Measurements from ENCODE around the gene HSD17B2.
"Not testable (repeated sequence)": the region's sequence is repeated elsewhere in the genome, so short reads cannot be mapped to it uniquely, and the experiment has no call there.

The HSD17B2 gene

DNA sequence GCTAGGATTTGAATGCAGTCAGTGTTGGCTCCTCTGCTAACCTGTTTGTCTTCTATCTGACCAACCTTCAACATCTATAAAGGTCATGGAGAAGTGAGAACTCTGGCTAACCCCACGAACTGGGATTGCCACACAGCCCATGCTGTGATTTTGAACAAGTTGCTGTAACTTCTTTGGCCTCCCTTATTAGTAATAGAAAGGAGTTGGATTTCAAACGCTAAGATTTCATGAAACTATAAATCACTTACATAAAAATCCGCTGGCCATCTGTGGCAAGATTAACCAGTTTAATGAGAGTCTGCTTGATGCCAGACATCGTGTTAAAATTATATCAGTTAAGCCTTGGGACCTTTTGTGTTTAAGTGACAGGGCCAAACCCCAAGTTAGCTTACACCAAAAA lies 53.4 kb downstream of the HSD17B2 start:
- H4K20me1 ChIP-seq = no peaks in the 10 kb centered on the region
- no peaks in the 10 kb centered on the region for H3K36me3 ChIP-seq
- H3K9me3 ChIP-seq = no peaks in the 10 kb centered on the region
- no peak overlapping the region for H3K9ac ChIP-seq
- no peak overlapping the region for H3K4me2 ChIP-seq
- no peaks in the 10 kb centered on the region for H3K4me1 ChIP-seq
- no peak overlapping the region for H3K27ac ChIP-seq
- H3K27me3 ChIP-seq = no peaks in the 10 kb centered on the region
- H3K4me3 ChIP-seq = no peak overlapping the region
- TF ChIP-seq Cebpa-rat (IDR thresholded peaks at IDR 0.05) = no peak

DNA sequence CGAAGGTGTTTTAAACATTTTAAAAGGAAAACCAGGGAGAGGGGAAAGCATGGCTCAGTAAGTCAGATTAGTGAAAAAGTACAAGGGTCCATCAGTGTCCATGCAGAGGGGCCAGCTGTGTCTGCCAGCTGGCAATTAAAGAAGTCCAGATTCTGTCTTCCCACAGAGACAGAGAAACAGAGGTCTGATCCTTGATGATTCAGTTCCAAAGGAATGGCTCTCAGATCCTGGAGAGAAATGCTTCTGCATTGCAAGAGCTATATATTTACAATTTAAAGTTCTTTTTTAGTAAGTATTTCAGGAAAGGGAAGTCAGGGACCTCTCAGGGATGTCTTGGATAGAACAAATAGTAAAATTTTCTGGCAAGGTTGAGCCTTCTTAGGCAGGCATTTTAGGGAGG lies 56.2 kb downstream of the HSD17B2 start:
- H3K36me3 ChIP-seq = no peaks in the 10 kb centered on the region
- H3K27me3 ChIP-seq = no peaks in the 10 kb centered on the region
- no peak overlapping the region for H3K27ac ChIP-seq
- no peak overlapping the region for H3K9ac ChIP-seq
- no peak overlapping the region for H3K4me3 ChIP-seq
- H4K20me1 ChIP-seq = no peaks in the 10 kb centered on the region
- H3K4me1 ChIP-seq = 0 out of 2 replicates have a peak, but pooled peaks cover 7% of the 10 kb centered on the region
- no peak overlapping the region for H3K4me2 ChIP-seq
- no peak for TF ChIP-seq Cebpa-rat (IDR thresholded peaks at IDR 0.05)
- no peaks in the 10 kb centered on the region for H3K9me3 ChIP-seq

DNA sequence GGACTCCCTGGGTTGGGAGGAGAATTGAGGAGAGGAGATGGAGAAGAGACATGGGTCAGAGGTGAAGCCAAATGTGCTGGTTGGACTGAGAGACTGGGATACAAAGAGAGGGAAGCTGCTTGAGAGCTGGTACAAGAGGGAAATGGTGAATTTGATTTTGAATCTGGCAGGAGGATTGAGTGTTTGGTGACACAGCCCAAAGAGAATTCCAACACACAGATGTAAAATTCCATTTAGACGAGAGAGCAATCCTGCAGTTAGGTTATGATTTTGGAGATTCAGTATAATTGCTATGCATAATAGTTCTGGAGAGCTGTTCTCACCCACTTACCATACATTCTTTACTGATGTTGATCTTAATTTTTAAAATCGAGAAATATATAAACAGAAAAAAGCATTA lies 57.7 kb downstream of the HSD17B2 start:
- Histone ChIP-seq H3K9ac (no peak overlapping the region), H3K4me3 (no peak overlapping the region), H3K36me3 (no peaks in the 10 kb centered on the region), H3K27ac (no peak overlapping the region), H3K9me3 (no peaks in the 10 kb centered on the region), H3K4me2 (no peak overlapping the region), H3K27me3 (no peaks in the 10 kb centered on the region), H3K4me1 (0 out of 2 replicates have a peak, but pooled peaks cover 7% of the 10 kb centered on the region), H4K20me1 (no peaks in the 10 kb centered on the region)
- TF ChIP-seq Cebpa-rat (IDR thresholded peaks at IDR 0.05) = no peak

DNA sequence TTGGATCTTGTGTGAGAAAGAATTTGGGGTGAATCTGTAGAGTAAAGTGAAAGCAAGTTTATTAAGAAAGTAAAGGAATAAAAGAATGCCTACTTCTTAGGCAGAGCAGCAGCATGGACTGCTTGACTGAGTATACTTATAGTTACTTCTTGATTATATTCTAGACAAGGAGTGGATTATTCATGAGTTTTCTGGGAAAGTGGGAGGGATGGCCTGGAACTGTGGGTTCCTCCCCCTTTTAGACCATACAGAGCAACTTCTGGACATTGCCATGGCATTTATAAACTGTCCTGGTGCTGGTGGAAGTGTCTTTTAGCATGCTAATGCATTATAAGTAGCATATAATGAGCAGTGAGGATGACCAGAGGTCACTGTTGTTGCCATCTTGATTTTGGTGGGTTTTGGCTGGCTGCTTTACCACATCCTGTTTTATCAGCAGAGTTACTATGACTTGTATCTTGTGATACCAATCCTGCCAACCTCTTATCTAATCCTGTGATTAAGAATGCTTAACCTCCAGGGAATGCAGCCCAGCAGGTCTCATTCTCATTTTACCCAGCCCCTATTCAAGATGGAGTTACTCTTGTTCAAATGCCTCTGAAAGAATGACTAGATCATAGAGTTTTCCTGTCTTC lies 58.7 kb downstream of the HSD17B2 start:
- H3K9me3 ChIP-seq = no peaks in the 10 kb centered on the region
- no peak overlapping the region for H3K9ac ChIP-seq
- H3K36me3 ChIP-seq = no peaks in the 10 kb centered on the region
- no peak overlapping the region for H3K27ac ChIP-seq
- H3K27me3 ChIP-seq = no peaks in the 10 kb centered on the region
- H3K4me3 ChIP-seq = no peak overlapping the region
- no peak for TF ChIP-seq Cebpa-rat (IDR thresholded peaks at IDR 0.05)
- H3K4me2 ChIP-seq = no peak overlapping the region; the same call in 1 of the 2 replicates
- 0 out of 2 replicates have a peak, but pooled peaks cover 7% of the 10 kb centered on the region for H3K4me1 ChIP-seq
- H4K20me1 ChIP-seq = no peaks in the 10 kb centered on the region

DNA sequence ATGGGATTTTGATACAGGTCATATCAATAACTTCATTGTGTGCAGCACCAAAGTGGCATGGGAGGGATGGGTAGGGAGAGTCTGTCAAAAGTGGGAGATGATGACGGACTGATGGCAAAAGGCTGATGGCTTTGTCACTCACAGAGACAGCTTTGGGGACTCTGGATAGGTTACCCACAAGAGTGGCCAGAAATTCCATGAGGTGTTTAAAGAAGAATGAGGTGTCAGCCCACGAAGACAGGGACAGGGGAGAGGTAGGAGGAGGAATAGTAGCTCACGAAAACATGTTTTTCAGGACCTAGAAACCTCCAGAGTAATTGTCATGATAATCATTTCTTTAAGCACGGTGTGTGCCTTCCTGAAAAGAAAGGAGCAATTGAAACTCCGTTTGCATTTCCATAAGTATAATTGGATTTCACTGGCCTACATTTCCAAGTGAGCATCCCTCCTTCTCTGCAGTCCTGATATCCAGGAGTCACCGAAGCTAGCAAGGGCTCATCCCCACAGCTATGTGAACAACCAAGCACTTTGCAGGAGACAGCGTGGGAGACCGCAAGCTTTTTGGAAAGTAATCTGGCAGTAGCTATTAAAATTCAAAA lies 60.0 kb downstream of the HSD17B2 start:
- Histone ChIP-seq H4K20me1 (no peaks in the 10 kb centered on the region), H3K4me2 (no peak overlapping the region), H3K4me1 (0 out of 2 replicates have a peak, but pooled peaks cover 7% of the 10 kb centered on the region), H3K9ac (no peak overlapping the region), H3K4me3 (no peak overlapping the region), H3K9me3 (no peaks in the 10 kb centered on the region), H3K27me3 (no peaks in the 10 kb centered on the region), H3K27ac (no peak overlapping the region), H3K36me3 (no peaks in the 10 kb centered on the region)
- no peak for TF ChIP-seq Cebpa-rat (IDR thresholded peaks at IDR 0.05)

DNA sequence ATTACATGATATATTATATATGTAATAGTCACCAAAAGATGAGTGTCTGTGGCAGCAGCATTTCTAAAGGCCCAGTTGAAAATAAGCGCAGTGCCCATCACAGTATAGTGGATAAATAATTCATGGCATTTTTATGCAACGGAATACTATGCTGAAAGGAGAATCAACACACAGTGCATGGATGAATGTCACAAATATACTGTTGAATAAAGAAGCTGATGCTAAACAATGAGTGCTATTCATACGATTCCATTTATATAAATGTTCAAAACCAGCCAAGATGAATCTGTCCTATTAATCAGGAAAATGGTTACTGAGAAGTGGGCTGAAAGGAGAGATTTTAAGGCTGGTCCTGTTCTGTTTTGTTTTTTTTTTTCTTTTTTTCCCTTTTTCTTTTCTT lies 61.6 kb downstream of the HSD17B2 start:
- Histone ChIP-seq H3K4me2 (no peak overlapping the region), H3K4me3 (no peak overlapping the region), H3K9ac (no peak overlapping the region), H3K4me1 (0 out of 2 replicates have a peak, but pooled peaks cover 7% of the 10 kb centered on the region), H4K20me1 (no peaks in the 10 kb centered on the region), H3K36me3 (no peaks in the 10 kb centered on the region), H3K27ac (no peak overlapping the region), H3K9me3 (no peaks in the 10 kb centered on the region), H3K27me3 (no peaks in the 10 kb centered on the region)
- TF ChIP-seq Cebpa-rat (IDR thresholded peaks at IDR 0.05) = no peak

DNA sequence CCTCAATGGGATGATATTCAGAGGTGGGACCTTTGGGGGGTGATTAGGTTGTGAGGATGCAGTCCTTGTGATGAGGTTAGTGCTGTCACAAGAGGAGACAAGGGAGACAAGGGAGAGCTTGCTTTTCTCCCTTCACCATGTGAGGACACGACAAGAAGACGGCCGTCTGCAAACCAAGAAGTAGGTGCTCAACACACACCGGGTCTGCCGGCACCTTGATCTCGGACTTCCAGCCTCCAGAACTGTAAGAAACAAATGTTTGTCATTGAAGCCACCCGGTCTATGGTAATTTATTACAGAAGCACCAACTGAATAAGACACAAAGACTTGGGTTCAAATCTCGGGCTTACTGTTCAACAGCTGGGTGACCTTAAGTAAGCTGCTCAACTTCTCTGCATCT lies 70.1 kb downstream of the HSD17B2 start:
- TF ChIP-seq Cebpa-rat (IDR thresholded peaks at IDR 0.05) = no peak
- Histone ChIP-seq H4K20me1 (no peaks in the 10 kb centered on the region), H3K27ac (no peak overlapping the region), H3K9me3 (no peaks in the 10 kb centered on the region), H3K4me2 (no peak overlapping the region), H3K4me3 (no peak overlapping the region), H3K36me3 (no peaks in the 10 kb centered on the region), H3K9ac (no peak overlapping the region), H3K27me3 (no peaks in the 10 kb centered on the region), H3K4me1 (no peaks in the 10 kb centered on the region)

DNA sequence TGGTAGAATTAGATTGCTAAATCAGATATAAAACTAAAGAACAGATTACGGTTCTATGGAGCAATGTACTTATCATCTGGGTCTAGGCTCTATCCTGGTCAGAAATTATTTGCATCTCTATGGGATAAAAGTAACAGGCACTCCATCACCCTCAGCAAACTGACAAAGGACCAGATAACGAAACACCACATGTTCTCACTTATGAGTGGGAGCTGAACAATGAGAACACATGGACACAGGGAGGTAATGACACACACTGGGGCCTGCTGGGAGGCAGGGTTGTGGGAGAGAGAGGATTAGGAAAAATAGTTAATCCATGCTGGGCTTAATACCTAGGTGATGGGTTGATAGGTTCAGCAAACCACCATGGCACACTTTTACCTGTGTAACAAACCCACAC lies 73.0 kb downstream of the HSD17B2 start:
- no peak overlapping the region for H3K27ac ChIP-seq
- H4K20me1 ChIP-seq = no peaks in the 10 kb centered on the region
- H3K36me3 ChIP-seq = no peaks in the 10 kb centered on the region
- H3K4me1 ChIP-seq = no peaks in the 10 kb centered on the region
- H3K27me3 ChIP-seq = no peaks in the 10 kb centered on the region
- H3K9me3 ChIP-seq = no peaks in the 10 kb centered on the region
- no peak for TF ChIP-seq Cebpa-rat (IDR thresholded peaks at IDR 0.05)
- H3K9ac ChIP-seq = no peak overlapping the region
- H3K4me3 ChIP-seq = no peak overlapping the region
- H3K4me2 ChIP-seq = no peak overlapping the region

DNA sequence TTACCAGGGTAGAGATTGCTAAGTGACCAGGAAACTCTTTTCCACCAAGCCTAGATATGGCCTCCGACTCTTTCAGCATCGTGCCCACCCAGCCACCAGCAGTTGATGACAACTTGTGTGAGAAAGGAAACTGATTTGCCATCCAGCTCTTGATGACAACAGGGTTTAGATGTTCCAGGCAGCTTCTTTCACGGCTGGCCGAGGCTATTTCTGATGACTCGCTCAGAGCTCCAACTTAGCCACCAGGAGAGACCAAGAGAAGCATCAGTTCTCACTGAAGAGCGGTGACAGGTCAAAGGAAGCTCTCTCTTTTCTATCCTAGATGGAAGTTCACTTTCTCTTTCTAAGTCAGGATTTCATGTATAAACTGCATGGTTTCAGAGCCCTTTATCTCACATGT lies 73.7 kb downstream of the HSD17B2 start:
- no peak for TF ChIP-seq Cebpa-rat (IDR thresholded peaks at IDR 0.05)
- Histone ChIP-seq H3K4me3 (no peak overlapping the region), H4K20me1 (no peaks in the 10 kb centered on the region), H3K4me1 (no peaks in the 10 kb centered on the region), H3K9ac (no peak overlapping the region), H3K27ac (no peak overlapping the region), H3K27me3 (no peaks in the 10 kb centered on the region), H3K4me2 (no peak overlapping the region), H3K9me3 (no peaks in the 10 kb centered on the region), H3K36me3 (no peaks in the 10 kb centered on the region)

DNA sequence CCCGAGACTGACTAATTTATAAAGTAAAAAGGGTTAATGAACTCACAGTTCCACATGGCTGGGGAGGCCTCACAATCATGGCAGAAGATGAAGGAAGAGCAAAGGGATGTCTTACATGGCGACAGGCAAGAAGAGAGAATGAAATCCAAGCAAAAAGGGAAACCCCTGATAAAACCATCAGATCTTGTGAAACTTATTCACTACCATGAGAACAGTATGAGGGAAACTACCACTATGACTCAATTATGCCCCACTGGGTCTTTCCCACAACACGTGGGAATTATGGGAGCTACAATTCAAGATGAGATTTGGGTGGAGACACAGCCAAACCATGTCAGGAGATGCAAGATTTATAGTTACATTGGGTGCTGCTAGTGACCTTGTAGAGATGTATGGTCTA lies 74.2 kb downstream of the HSD17B2 start:
- H3K36me3 ChIP-seq, H3K27ac ChIP-seq, H4K20me1 ChIP-seq, H3K4me2 ChIP-seq, H3K9ac ChIP-seq, H3K9me3 ChIP-seq, H3K4me3 ChIP-seq, H3K4me1 ChIP-seq, H3K27me3 ChIP-seq: not testable (repeated sequence)
